HepG2 (cell line): ENCODE measurements around the gene GRIN3A. TPM values are rescaled to one million over a fixed set of nuclear protein-coding genes. Genes with fewer than 3 reads are reported as not detected.

Experiments used
- ATAC-seq: fragments of 200-7000 bp; cut with Tn5 transposase; 3 replicates; pipeline ENCODE4 v1.9.1; 2020; ENCODE audit warnings: mild to moderate bottlenecking, moderate library complexity
- BruUV-seq: library from RNA; stranded (reverse); fragments of 400-500 nt; replicated peaks from 2 replicates; lab custom pipeline; 2021; lab: Mats Ljungman, UMichigan
- CTCF ChIA-PET: fragments of 300-600 bp; formaldehyde crosslinking; extraction: SDS; loops from one replicate; lab custom pipeline; 2021; ENCODE audit warnings: low total read pairs, inconsistent platforms, low intra/inter-chr PET ratio; lab: Yijun Ruan, JAX
- POLR2A ChIA-PET: fragments of 350-600 bp; sonication (Branson Sonifier 250); formaldehyde crosslinking; loops from one replicate; lab custom pipeline; 2020; ENCODE audit warnings: antibody characterized with exemption, inconsistent platforms; lab: Yijun Ruan, JAX
- DNase-seq: peaks from one replicate; pipeline ENCODE4 v3.0.0-alpha.2; 2015; ENCODE audit warnings: low spot score
- FAIRE-seq: peaks from 3 replicates; lab custom pipeline; 2011; peaks lifted over from hg19 to GRCh38; lab: Jason Lieb, UNC
- H2AFZ ChIP-seq: one replicate; pipeline ENCODE4 v1.6.1; 2011; ENCODE audit warnings: low read length, inconsistent platforms
- H3K27ac ChIP-seq: fragments of 300-600 bp; 3 replicates; pipeline ENCODE4 v1.8.0; 2011; ENCODE audit warnings: mixed run types, mild to moderate bottlenecking, mixed read lengths, low read length, inconsistent platforms; ENCODE audit not compliant: insufficient read depth; ENCODE audit errors: extremely low read length
- H3K27me3 ChIP-seq, 2 experiments: fragments of 200-600 bp in 1 of 2; 2 replicates in 1 of 2; 3 replicates in 1 of 2; pipeline versions ENCODE4 v1.6.0 to v1.8.0; 2011; ENCODE audit warnings: low read length in 2 of 2, mild to moderate bottlenecking in 2 of 2, moderate library complexity in 2 of 2, inconsistent platforms in 1 of 2; ENCODE audit not compliant: insufficient read depth in 2 of 2, control insufficient read depth in 1 of 2
- H3K36me3 ChIP-seq, 2 experiments: fragments of 200-600 bp in 1 of 2; replicated peaks in 1 of 2; 2 replicates in 1 of 2; 3 replicates in 1 of 2; pipeline versions ENCODE4 v1.5.1 to v1.8.0; 2011; ENCODE audit warnings: low read length in 2 of 2, inconsistent platforms in 1 of 2; ENCODE audit not compliant: insufficient read depth in 2 of 2, control insufficient read depth in 1 of 2
- H3K4me1 ChIP-seq: 2 replicates; pipeline ENCODE4 v1.5.1; 2012; ENCODE audit warnings: low read length, inconsistent platforms; ENCODE audit not compliant: insufficient read depth
- H3K4me2 ChIP-seq: 2 replicates; pipeline ENCODE4 v1.6.0; 2011; ENCODE audit warnings: low read depth, low read length, inconsistent platforms
- H3K4me3 ChIP-seq, 3 experiments: fragments of 200-600 bp in 1 of 3; sonication (generic), shearing (Covaris generic) in 1 of 3; replicated peaks in 1 of 3; 2 replicates each; pipeline ENCODE4 v1.5.1; 2011 to 2016; ENCODE audit warnings: low read length in 3 of 3, inconsistent platforms in 2 of 3, low read depth in 2 of 3, mild to moderate bottlenecking in 2 of 3, control low read depth in 1 of 3, mixed read lengths in 1 of 3; ENCODE audit not compliant: insufficient read depth in 1 of 3
- H3K79me2 ChIP-seq: one replicate; pipeline ENCODE4 v1.6.1; 2011; ENCODE audit warnings: low read length, inconsistent platforms; ENCODE audit not compliant: insufficient read depth
- H3K9ac ChIP-seq: 2 replicates; pipeline ENCODE4 v1.6.0; 2011; ENCODE audit warnings: mild to moderate bottlenecking, low read depth, low read length, inconsistent platforms; ENCODE audit not compliant: insufficient read depth
- H3K9me3 ChIP-seq: 2 replicates; pipeline ENCODE4 v1.5.1; 2012; ENCODE audit warnings: mild to moderate bottlenecking, low read length
- H4K20me1 ChIP-seq: 2 replicates; pipeline ENCODE4 v1.6.0; 2011; ENCODE audit warnings: inconsistent platforms, mild to moderate bottlenecking, low read length, moderate library complexity; ENCODE audit not compliant: insufficient read depth
- BATF2 ChIP-seq: sonication (generic); formaldehyde crosslinking; IDR thresholded peaks from 2 replicates; pipeline ENCODE4 v1.8.0; 2022; ENCODE audit warnings: mild to moderate bottlenecking, missing genetic modification reagents, moderate library complexity
- CC2D1A ChIP-seq: sonication (generic); formaldehyde crosslinking; IDR thresholded peaks from 2 replicates; pipeline ENCODE4 v1.8.1; 2023; ENCODE audit warnings: mild to moderate bottlenecking, missing genetic modification reagents
- IRF9 ChIP-seq: sonication (generic); formaldehyde crosslinking; IDR thresholded peaks from 2 replicates; pipeline ENCODE4 v1.8.0; 2022; ENCODE audit warnings: missing genetic modification reagents, mild to moderate bottlenecking, borderline replicate concordance
- U2AF1 ChIP-seq: fragments of 200-400 bp; formaldehyde crosslinking; optimal IDR thresholded peaks from 2 replicates; pipeline ENCODE3; 2017; ENCODE audit warnings: mild to moderate bottlenecking, low read depth, low read length
- ZIK1 ChIP-seq: sonication (generic); formaldehyde crosslinking; IDR thresholded peaks from 2 replicates; pipeline ENCODE4 v1.5.0; 2020; ENCODE audit warnings: mild to moderate bottlenecking, low read depth, missing genetic modification reagents, borderline replicate concordance
- ZNF549 ChIP-seq: sonication (generic); formaldehyde crosslinking; IDR thresholded peaks from 2 replicates; pipeline ENCODE4 v1.5.0; 2020; ENCODE audit warnings: missing genetic modification reagents
- ZNF660 ChIP-seq: sonication (generic); formaldehyde crosslinking; IDR thresholded peaks from 2 replicates; pipeline ENCODE4 v1.5.1; 2020; ENCODE audit warnings: mild to moderate bottlenecking, low read depth, missing genetic modification reagents, borderline replicate concordance
- WGBS: methylation state at CpG from one replicate; pipeline ENCODE4 v1.1.6; 2017; ENCODE audit warnings: low lambda C conversion rate; 5-methylcytosine and 5-hydroxymethylcytosine counted together
- in situ Hi-C: cut with HindIII; loops from 2 replicates; pipeline ENCODE4 v1.10.0; 2017; ENCODE audit warnings: low pct_unique_long_range_greater_than_20kb; ENCODE audit not compliant: extremely low pct_ligation_motif_present
- intact Hi-C: fragments of 100-400 bp; cut with micrococcal nuclease; formaldehyde crosslinking; loops from one replicate; pipeline ENCODE4 v1.10.0; 2022; ENCODE audit not compliant: unreplicated experiment
- polyA plus RNA-seq, 8 experiments: library from polyadenylated mRNA; depleted of rRNA in 3 of 8; stranded (reverse) in 7 of 8; unstranded in 1 of 8; fragments of >200 nt; fragmentation: Illumina TruSeq in 4 of 8; extraction: Trizol in 4 of 8; gene quantifications; 2 replicates each; pipeline versions ENCODE4 v1.2.1 to v1.2.3, GENCODE V29; 2011 to 2016; ENCODE audit warnings: low read depth in 4 of 8, missing spikeins in 1 of 8, mixed read lengths in 1 of 8; ENCODE audit not compliant: insufficient read depth in 1 of 8
- total RNA-seq, 5 experiments: library from RNA; depleted of rRNA; stranded (reverse); fragments of >200 nt; fragmentation: Illumina TruSeq; extraction: Trizol; gene quantifications; 2 replicates each; pipeline ENCODE4 v1.2.3, GENCODE V29; 2016; ENCODE audit warnings: low read depth in 1 of 5

GRIN3A gene
- total and polyA plus RNA-seq, 2 of the 13 experiments (the other 11 are each of a cell fraction or from before 2014, with no cell fraction given): not detected

DNA sequence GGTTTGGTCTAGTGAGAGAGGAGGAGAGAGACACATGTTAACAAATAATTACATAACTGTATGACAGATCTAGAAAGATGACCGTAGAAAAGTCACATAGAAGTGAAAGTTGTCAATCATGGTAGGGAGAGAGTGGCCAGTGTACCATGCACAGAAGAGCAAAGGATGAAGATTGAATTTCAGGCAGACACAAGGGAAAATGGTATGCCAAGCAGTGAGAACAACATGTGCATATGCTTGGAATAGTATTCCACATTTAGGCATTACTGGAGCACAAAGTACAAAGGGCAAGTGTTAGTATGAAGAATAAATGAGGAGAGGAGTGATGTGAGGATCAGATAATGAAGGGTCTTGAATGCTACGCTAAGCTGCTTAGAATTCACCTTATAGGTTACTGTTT is 20.3 kb downstream of the GRIN3A start:
- no peaks in the 10 kb centered on the region for H3K36me3 ChIP-seq
- CTCF ChIA-PET: no interaction called here
- FAIRE-seq (no peak), DNase-seq (no peak)
- H3K4me2 ChIP-seq: no peak overlapping the region
- in situ Hi-C loops (no loop called here), intact Hi-C loops (no loop called here)
- no peak overlapping the region for H3K4me3 ChIP-seq
- no peak overlapping the region for H2AFZ ChIP-seq
- H4K20me1 ChIP-seq: no peaks in the 10 kb centered on the region
- WGBS: 25% methylated on average over 2 of the region's 2 CpGs
- no peak overlapping the region for H3K9ac ChIP-seq
- no TSS peak for BruUV-seq
- no peaks in the 10 kb centered on the region for H3K9me3 ChIP-seq
- no peaks in the 10 kb centered on the region for H3K27me3 ChIP-seq
- H3K4me1 ChIP-seq: no peaks in the 10 kb centered on the region
- no peak overlapping the region for H3K27ac ChIP-seq
- POLR2A ChIA-PET: no interaction called here
- no peak for TF ChIP-seq IRF9 (CRISPR knock-in tag)
- TF ChIP-seq, all 625 proteins: peak for 0
- no peaks in the 10 kb centered on the region for H3K79me2 ChIP-seq
- ATAC-seq: no peak

GRCh38 chr9:101716629-101717028 is 21.8 kb downstream of the GRIN3A start:
- WGBS: 4% methylated on average over 2 of the region's 2 CpGs
- no peak for TF ChIP-seq ZNF660 (CRISPR knock-in tag)
- no peak for TF ChIP-seq BATF2
- no peak for TF ChIP-seq ZNF549 (CRISPR knock-in tag)
- TF ChIP-seq U2AF1: no peak
- TF ChIP-seq ZIK1 (CRISPR knock-in tag): no peak
- TF ChIP-seq CC2D1A: no peak
- no peaks in the 10 kb centered on the region for H3K9me3 ChIP-seq
- no peaks in the 10 kb centered on the region for H3K4me1 ChIP-seq
- DNase-seq: no peak
- no peak for FAIRE-seq
- no peak overlapping the region for H3K4me2 ChIP-seq
- no peak overlapping the region for H2AFZ ChIP-seq
- ChIA-PET POLR2A (no interaction called here), CTCF (no interaction called here)
- no peak overlapping the region for H3K27ac ChIP-seq
- intact Hi-C loops: no loop called here
- no peaks in the 10 kb centered on the region for H3K79me2 ChIP-seq
- H3K27me3 ChIP-seq: no peaks in the 10 kb centered on the region
- H3K4me3 ChIP-seq: no peak overlapping the region
- no peaks in the 10 kb centered on the region for H4K20me1 ChIP-seq
- no peak overlapping the region for H3K9ac ChIP-seq
- no peak for ATAC-seq
- no TSS peak for BruUV-seq
- in situ Hi-C loops: no loop called here
- no peaks in the 10 kb centered on the region for H3K36me3 ChIP-seq
